ENCODE measurements around the gene LARP1.
"Not testable (repeated sequence)": the region's sequence is repeated elsewhere in the genome, so short reads cannot be mapped to it uniquely, and the experiment has no call there.

The LARP1 gene

DNA sequence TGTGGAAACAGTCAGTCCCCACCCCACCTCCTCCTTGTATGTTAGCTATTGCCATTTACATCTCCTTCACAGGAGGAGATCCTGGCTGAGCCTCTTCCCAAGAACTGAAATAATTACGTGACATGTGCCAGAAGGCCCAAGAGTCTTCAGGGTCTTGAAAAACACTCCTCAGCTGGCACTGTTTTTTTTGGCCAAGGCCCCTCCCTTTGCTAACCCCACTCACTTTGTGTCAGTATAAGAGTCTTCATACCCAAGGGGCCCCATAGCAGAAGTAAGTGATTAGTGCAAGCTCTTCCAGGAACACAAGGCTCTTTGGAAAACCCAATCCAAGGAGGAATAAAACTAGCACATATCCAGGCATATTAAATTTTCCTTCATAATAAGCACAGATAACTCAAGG, 5.7 kb upstream of the LARP1 start:
- ATAC-seq = no peak
- TF ChIP-seq OSR1 (CRISPR knock-in tag; IDR thresholded peaks at IDR 0.05) (no peak), TOX (CRISPR knock-in tag; IDR thresholded peaks at IDR 0.05; ENCODE audit: borderline replicate concordance) (no peak), ZFP3 (CRISPR knock-in tag; IDR thresholded peaks at IDR 0.05) (no peak), BACH2 (CRISPR knock-in tag; IDR thresholded peaks at IDR 0.05; ENCODE audit: borderline replicate concordance) (no peak)
- TF ChIP-seq, protein P1, sequence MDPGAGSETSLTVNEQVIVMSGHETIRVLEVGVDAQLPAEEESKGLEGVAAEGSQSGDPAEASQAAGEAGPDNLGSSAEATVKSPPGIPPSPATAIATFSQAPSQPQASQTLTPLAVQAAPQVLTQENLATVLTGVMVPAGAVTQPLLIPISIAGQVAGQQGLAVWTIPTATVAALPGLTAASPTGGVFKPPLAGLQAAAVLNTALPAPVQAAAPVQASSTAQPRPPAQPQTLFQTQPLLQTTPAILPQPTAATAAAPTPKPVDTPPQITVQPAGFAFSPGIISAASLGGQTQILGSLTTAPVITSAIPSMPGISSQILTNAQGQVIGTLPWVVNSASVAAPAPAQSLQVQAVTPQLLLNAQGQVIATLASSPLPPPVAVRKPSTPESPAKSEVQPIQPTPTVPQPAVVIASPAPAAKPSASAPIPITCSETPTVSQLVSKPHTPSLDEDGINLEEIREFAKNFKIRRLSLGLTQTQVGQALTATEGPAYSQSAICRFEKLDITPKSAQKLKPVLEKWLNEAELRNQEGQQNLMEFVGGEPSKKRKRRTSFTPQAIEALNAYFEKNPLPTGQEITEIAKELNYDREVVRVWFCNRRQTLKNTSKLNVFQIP (CRISPR knock-in tag; IDR thresholded peaks at IDR 0.05; ENCODE audit: borderline replicate concordance, low read depth) = no peak
- TF ChIP-seq, protein P2, sequence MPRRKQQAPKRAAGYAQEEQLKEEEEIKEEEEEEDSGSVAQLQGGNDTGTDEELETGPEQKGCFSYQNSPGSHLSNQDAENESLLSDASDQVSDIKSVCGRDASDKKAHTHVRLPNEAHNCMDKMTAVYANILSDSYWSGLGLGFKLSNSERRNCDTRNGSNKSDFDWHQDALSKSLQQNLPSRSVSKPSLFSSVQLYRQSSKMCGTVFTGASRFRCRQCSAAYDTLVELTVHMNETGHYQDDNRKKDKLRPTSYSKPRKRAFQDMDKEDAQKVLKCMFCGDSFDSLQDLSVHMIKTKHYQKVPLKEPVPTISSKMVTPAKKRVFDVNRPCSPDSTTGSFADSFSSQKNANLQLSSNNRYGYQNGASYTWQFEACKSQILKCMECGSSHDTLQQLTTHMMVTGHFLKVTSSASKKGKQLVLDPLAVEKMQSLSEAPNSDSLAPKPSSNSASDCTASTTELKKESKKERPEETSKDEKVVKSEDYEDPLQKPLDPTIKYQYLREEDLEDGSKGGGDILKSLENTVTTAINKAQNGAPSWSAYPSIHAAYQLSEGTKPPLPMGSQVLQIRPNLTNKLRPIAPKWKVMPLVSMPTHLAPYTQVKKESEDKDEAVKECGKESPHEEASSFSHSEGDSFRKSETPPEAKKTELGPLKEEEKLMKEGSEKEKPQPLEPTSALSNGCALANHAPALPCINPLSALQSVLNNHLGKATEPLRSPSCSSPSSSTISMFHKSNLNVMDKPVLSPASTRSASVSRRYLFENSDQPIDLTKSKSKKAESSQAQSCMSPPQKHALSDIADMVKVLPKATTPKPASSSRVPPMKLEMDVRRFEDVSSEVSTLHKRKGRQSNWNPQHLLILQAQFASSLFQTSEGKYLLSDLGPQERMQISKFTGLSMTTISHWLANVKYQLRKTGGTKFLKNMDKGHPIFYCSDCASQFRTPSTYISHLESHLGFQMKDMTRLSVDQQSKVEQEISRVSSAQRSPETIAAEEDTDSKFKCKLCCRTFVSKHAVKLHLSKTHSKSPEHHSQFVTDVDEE (CRISPR knock-in tag; IDR thresholded peaks at IDR 0.05) = no peak
- TF ChIP-seq, protein P3, sequence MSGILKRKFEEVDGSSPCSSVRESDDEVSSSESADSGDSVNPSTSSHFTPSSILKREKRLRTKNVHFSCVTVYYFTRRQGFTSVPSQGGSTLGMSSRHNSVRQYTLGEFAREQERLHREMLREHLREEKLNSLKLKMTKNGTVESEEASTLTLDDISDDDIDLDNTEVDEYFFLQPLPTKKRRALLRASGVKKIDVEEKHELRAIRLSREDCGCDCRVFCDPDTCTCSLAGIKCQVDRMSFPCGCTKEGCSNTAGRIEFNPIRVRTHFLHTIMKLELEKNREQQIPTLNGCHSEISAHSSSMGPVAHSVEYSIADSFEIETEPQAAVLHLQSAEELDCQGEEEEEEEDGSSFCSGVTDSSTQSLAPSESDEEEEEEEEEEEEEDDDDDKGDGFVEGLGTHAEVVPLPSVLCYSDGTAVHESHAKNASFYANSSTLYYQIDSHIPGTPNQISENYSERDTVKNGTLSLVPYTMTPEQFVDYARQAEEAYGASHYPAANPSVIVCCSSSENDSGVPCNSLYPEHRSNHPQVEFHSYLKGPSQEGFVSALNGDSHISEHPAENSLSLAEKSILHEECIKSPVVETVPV (CRISPR knock-in tag; IDR thresholded peaks at IDR 0.05) = no peak

DNA sequence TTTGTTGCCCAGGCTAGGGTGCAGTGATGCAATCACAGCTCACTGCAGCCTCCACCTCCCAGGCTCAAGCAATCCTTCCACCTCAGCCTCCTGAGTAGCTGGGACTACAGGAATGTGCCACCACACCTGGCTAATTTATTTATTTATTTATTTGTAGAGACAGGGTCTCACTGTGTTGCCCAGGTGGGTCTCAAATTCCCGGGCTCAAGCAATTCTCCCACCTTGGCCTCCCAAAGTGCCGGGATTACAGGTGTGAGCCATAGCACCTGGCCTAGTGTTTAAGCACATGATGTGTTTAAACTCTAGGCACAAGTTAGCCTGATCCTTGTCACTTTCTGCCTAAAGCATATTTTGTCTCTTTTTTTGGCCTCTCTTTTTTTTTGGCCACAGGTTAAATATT, 4.5 kb upstream of the LARP1 start:
- not testable (repeated sequence) for ATAC-seq

DNA sequence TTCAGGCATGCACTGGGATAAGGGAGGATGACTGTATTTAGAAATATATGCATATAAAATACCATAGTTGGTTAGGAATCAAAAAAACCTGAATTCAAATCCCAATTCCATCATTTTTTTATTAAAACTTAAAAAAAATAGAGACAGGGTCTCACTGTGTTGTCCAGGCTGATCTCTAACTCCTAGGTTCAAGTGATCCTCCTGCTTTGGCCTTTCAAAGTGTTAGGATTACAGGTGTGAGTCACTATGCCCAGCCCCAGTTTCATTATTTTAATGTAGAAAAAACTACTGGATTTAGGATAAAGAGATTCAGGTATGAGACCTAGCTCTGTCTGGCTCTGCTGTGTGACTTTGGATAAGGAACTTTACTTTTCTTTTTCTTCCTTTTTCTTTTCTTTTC, 3.3 kb upstream of the LARP1 start:
- TF ChIP-seq ZFP3 (CRISPR knock-in tag; IDR thresholded peaks at IDR 0.05) (no peak), GLIS3 (CRISPR knock-in tag; IDR thresholded peaks at IDR 0.05) (no peak), ZNF8 (CRISPR knock-in tag; IDR thresholded peaks at IDR 0.05) (no peak), ZC3H10 (CRISPR knock-in tag; IDR thresholded peaks at IDR 0.05) (no peak), SNAI2 (CRISPR knock-in tag; IDR thresholded peaks at IDR 0.05) (no peak), TOX (CRISPR knock-in tag; IDR thresholded peaks at IDR 0.05; ENCODE audit: borderline replicate concordance) (no peak), ISL1 (CRISPR knock-in tag; IDR thresholded peaks at IDR 0.05) (no peak), TCF4 (CRISPR knock-in tag; IDR thresholded peaks at IDR 0.05; ENCODE audit: borderline replicate concordance) (no peak), ZNF565 (CRISPR knock-in tag; conservative IDR thresholded peaks at IDR 0.05; ENCODE audit: low read depth) (no peak), RARB (CRISPR knock-in tag; IDR thresholded peaks at IDR 0.05) (no peak), ZFP30 (CRISPR knock-in tag; IDR thresholded peaks at IDR 0.05) (no peak), CSDC2 (CRISPR knock-in tag; IDR thresholded peaks at IDR 0.05) (no peak), BACH2 (CRISPR knock-in tag; IDR thresholded peaks at IDR 0.05; ENCODE audit: borderline replicate concordance) (no peak), ZNF70 (CRISPR knock-in tag; IDR thresholded peaks at IDR 0.05) (no peak), PPARA (CRISPR knock-in tag; IDR thresholded peaks at IDR 0.05; ENCODE audit: borderline replicate concordance) (no peak)
- TF ChIP-seq, protein P4, sequence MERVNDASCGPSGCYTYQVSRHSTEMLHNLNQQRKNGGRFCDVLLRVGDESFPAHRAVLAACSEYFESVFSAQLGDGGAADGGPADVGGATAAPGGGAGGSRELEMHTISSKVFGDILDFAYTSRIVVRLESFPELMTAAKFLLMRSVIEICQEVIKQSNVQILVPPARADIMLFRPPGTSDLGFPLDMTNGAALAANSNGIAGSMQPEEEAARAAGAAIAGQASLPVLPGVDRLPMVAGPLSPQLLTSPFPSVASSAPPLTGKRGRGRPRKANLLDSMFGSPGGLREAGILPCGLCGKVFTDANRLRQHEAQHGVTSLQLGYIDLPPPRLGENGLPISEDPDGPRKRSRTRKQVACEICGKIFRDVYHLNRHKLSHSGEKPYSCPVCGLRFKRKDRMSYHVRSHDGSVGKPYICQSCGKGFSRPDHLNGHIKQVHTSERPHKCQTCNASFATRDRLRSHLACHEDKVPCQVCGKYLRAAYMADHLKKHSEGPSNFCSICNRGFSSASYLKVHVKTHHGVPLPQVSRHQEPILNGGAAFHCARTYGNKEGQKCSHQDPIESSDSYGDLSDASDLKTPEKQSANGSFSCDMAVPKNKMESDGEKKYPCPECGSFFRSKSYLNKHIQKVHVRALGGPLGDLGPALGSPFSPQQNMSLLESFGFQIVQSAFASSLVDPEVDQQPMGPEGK (CRISPR knock-in tag; IDR thresholded peaks at IDR 0.05; ENCODE audit: borderline replicate concordance) = no peak
- TF ChIP-seq, protein P1 (CRISPR knock-in tag; IDR thresholded peaks at IDR 0.05; ENCODE audit: borderline replicate concordance, low read depth) = no peak
- TF ChIP-seq, protein P5, sequence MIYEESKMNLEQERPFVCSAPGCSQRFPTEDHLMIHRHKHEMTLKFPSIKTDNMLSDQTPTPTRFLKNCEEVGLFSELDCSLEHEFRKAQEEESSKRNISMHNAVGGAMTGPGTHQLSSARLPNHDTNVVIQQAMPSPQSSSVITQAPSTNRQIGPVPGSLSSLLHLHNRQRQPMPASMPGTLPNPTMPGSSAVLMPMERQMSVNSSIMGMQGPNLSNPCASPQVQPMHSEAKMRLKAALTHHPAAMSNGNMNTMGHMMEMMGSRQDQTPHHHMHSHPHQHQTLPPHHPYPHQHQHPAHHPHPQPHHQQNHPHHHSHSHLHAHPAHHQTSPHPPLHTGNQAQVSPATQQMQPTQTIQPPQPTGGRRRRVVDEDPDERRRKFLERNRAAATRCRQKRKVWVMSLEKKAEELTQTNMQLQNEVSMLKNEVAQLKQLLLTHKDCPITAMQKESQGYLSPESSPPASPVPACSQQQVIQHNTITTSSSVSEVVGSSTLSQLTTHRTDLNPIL (CRISPR knock-in tag; IDR thresholded peaks at IDR 0.05; ENCODE audit: low read depth) = no peak
- no peak for ATAC-seq
